GM12878 (cell line): Measurements from ENCODE around the gene NEXN. TPM values are rescaled to one million over a fixed set of nuclear protein-coding genes. Genes with fewer than 3 reads are reported as not detected.

ENCODE experiments used
- ATAC-seq: fragments of 200-7000 bp; cut with Tn5 transposase; 3 replicates; pipeline ENCODE4 v1.9.1; 2020; ENCODE audit warnings: mild to moderate bottlenecking, moderate library complexity
- BruUV-seq: library from RNA; stranded (reverse); fragments of 400-500 nt; replicated peaks from 2 replicates; lab custom pipeline; 2021; lab: Mats Ljungman, UMichigan
- CTCF ChIA-PET: fragments of 300-600 bp; sonication (Branson Sonifier 250); formaldehyde crosslinking; extraction: SDS; loops from one replicate; lab custom pipeline; 2021; ENCODE audit warnings: inconsistent platforms; lab: Yijun Ruan, JAX
- POLR2A ChIA-PET: fragments of 350-600 bp; formaldehyde crosslinking; extraction: SDS; loops from one replicate; lab custom pipeline; 2021; ENCODE audit warnings: inconsistent platforms; lab: Charles Lee
- RAD21 ChIA-PET: fragments of 300-600 bp; sonication (Branson Sonifier 250); formaldehyde crosslinking; loops from one replicate; lab custom pipeline; 2023; ENCODE audit warnings: antibody characterized with exemption; ENCODE audit not compliant: unreplicated experiment; lab: Charles Lee
- SMC1A ChIA-PET: fragments of 300-600 bp; sonication (Branson Sonifier 250); formaldehyde crosslinking; loops from one replicate; lab custom pipeline; 2023; ENCODE audit not compliant: unreplicated experiment, uncharacterized antibody; lab: Charles Lee
- DNase-seq: peaks from one replicate; pipeline ENCODE4 v3.0.0-alpha.2; 2011; ENCODE audit warnings: low read depth, low spot score
- FAIRE-seq: peaks from 3 replicates; lab custom pipeline; 2011; peaks lifted over from hg19 to GRCh38; lab: Jason Lieb, UNC
- H2AFZ ChIP-seq: 2 replicates; pipeline ENCODE4 v1.6.0; 2011; ENCODE audit warnings: low read depth, low read length, control low read depth; ENCODE audit not compliant: control insufficient read depth
- H3K27ac ChIP-seq: 2 replicates; pipeline ENCODE4 v1.5.1; 2011; ENCODE audit warnings: control low read depth; ENCODE audit not compliant: control insufficient read depth, insufficient read depth
- H3K27me3 ChIP-seq, 2 experiments: replicated peaks in 1 of 2; 2 replicates each; pipeline versions ENCODE4 v1.6.0 to v1.6.1; 2011; ENCODE audit warnings: low read length in 1 of 2; ENCODE audit not compliant: control insufficient read depth in 2 of 2, insufficient read depth in 2 of 2
- H3K36me3 ChIP-seq, 2 experiments: 2 replicates each; pipeline ENCODE4 v1.5.1; 2011; ENCODE audit warnings: low read length in 1 of 2; ENCODE audit not compliant: control insufficient read depth in 2 of 2, insufficient read depth in 2 of 2
- H3K4me1 ChIP-seq: 2 replicates; pipeline ENCODE4 v1.6.1; 2011; ENCODE audit warnings: mild to moderate bottlenecking, low read length, moderate library complexity, mixed read lengths; ENCODE audit not compliant: control insufficient read depth, insufficient read depth
- H3K4me2 ChIP-seq: 2 replicates; pipeline ENCODE4 v1.6.0; 2011; ENCODE audit warnings: control low read depth; ENCODE audit not compliant: control insufficient read depth, insufficient read depth
- H3K4me3 ChIP-seq: fragments of 200-600 bp; sonication (generic); 2 replicates; pipeline ENCODE4 v1.5.1; 2016
- H3K79me2 ChIP-seq: 2 replicates; pipeline ENCODE4 v1.6.0; 2011; ENCODE audit warnings: low read length; ENCODE audit not compliant: control insufficient read depth, insufficient read depth
- H3K9ac ChIP-seq: 2 replicates; pipeline ENCODE4 v1.8.0; 2011; ENCODE audit warnings: low read length, control low read depth, mixed read lengths; ENCODE audit not compliant: control insufficient read depth, insufficient read depth
- H3K9me3 ChIP-seq: replicated peaks from 3 replicates; pipeline ENCODE4 v1.5.1; 2011; ENCODE audit warnings: mild to moderate bottlenecking, low read length; ENCODE audit not compliant: control insufficient read depth, insufficient read depth
- H4K20me1 ChIP-seq: 2 replicates; pipeline ENCODE4 v1.6.0; 2011; ENCODE audit not compliant: control insufficient read depth, insufficient read depth
- CBX3 ChIP-seq: fragments of 200-600 bp; sonication (generic); IDR thresholded peaks from 2 replicates; pipeline ENCODE4 v1.6.1; 2016; ENCODE audit warnings: low read depth, borderline replicate concordance
- CEBPZ ChIP-seq: fragments of 150-350 bp; IDR thresholded peaks from 2 replicates; pipeline ENCODE4 v1.6.1; 2016; ENCODE audit warnings: low read depth, low read length
- EED ChIP-seq: sonication (generic); IDR thresholded peaks from 2 replicates; pipeline ENCODE4 v1.6.1; 2016; ENCODE audit warnings: antibody characterized with exemption, low read depth
- JUND ChIP-seq: IDR thresholded peaks from 2 replicates; pipeline ENCODE4 v1.6.1; 2012; ENCODE audit warnings: low read depth, mild to moderate bottlenecking, low read length, improper control_type of control experiment, moderate library complexity
- NR2C1 ChIP-seq: fragments of 450-650 bp; IDR thresholded peaks from 2 replicates; pipeline ENCODE4 v1.6.1; 2017; ENCODE audit warnings: antibody characterized with exemption, mild to moderate bottlenecking, moderate library complexity
- NR2F1 ChIP-seq: fragments of 450-650 bp; conservative IDR thresholded peaks from 2 replicates; pipeline ENCODE4 v1.6.1; 2017; ENCODE audit warnings: mild to moderate bottlenecking
- POLR2A ChIP-seq: IDR thresholded peaks from 2 replicates; pipeline ENCODE4 v1.6.1; 2011; ENCODE audit warnings: low read depth, mild to moderate bottlenecking, low read length
- POLR2AphosphoS5 ChIP-seq: IDR thresholded peaks from 2 replicates; pipeline ENCODE4 v1.6.1; 2011; ENCODE audit warnings: mild to moderate bottlenecking, low read length, inconsistent platforms
- SMC3 ChIP-seq: IDR thresholded peaks from 2 replicates; pipeline ENCODE4 v1.6.1; 2011; ENCODE audit warnings: low read length, improper control_type of control experiment, borderline replicate concordance
- ZZZ3 ChIP-seq: IDR thresholded peaks from 2 replicates; pipeline ENCODE4 v1.6.1; 2011; ENCODE audit warnings: low read depth; ENCODE audit not compliant: control insufficient read depth, insufficient read length
- WGBS: methylation state at CpG from one replicate; pipeline ENCODE4 v1.1.6; 2016; ENCODE audit warnings: low lambda C conversion rate; ENCODE audit not compliant: insufficient replicate concordance, insufficient coverage; ENCODE audit errors: missing lambda C conversion rate; 5-methylcytosine and 5-hydroxymethylcytosine counted together
- in situ Hi-C: fragments of 300-500 bp; cut with MboI; formaldehyde crosslinking; loops from 9 replicates; pipeline ENCODE4 v1.14.3; 2018; ENCODE audit warnings: mixed read lengths
- intact Hi-C: fragments of 100-400 bp; cut with micrococcal nuclease; formaldehyde crosslinking; loops from one replicate; pipeline ENCODE4 v1.14.2; 2022; ENCODE audit not compliant: unreplicated experiment
- polyA plus RNA-seq, 11 experiments: library from polyadenylated mRNA; depleted of rRNA in 4 of 11; unstranded in 6 of 11; stranded (reverse) in 5 of 11; fragments of >200 nt; fragmentation: Nextera tagmentation in 4 of 11; fragmentation: Illumina TruSeq in 1 of 11; extraction: Ambion mirVana in 4 of 11; extraction: Trizol in 1 of 11; gene quantifications; 1 replicate in 1 of 11; 2 replicates in 10 of 11; pipeline versions ENCODE4 v1.2.1 to v1.2.3, GENCODE V29; 2011 to 2016; ENCODE audit warnings: inconsistent platforms in 2 of 11, missing spikeins in 2 of 11, low read depth in 1 of 11
- total RNA-seq, 4 experiments: library from RNA; depleted of rRNA in 3 of 4; stranded (reverse); fragments of >200 nt in 3 of 4; fragmentation: Illumina TruSeq in 1 of 4; extraction: Trizol in 1 of 4; gene quantifications; 2 replicates each; pipeline versions ENCODE4 v1.2.1 to v1.2.3, GENCODE V29; 2013 to 2021
- TF ChIP-seq, protein P1 (sequence below): fragments of 450-650 bp; IDR thresholded peaks from 2 replicates; pipeline ENCODE4 v1.6.1; 2018; ENCODE audit warnings: borderline replicate concordance, mild to moderate bottlenecking; ENCODE audit not compliant: partially characterized antibody
- TF ChIP-seq, protein P2 (sequence below): fragments of 450-650 bp; formaldehyde crosslinking; IDR thresholded peaks from 2 replicates; pipeline ENCODE4 v1.4.0; 2022; ENCODE audit warnings: mild to moderate bottlenecking, moderate library complexity
- TF ChIP-seq, protein P3 (sequence below): fragments of 450-650 bp; IDR thresholded peaks from 2 replicates; pipeline ENCODE4 v1.6.1; 2017; ENCODE audit warnings: borderline replicate concordance

NEXN gene
- total and polyA plus RNA-seq, 10 of the 15 experiments (the other 5 are each of a cell fraction or from before 2014, with no cell fraction given) = 2.5 to 46.6 (median 15.4) TPM

DNA sequence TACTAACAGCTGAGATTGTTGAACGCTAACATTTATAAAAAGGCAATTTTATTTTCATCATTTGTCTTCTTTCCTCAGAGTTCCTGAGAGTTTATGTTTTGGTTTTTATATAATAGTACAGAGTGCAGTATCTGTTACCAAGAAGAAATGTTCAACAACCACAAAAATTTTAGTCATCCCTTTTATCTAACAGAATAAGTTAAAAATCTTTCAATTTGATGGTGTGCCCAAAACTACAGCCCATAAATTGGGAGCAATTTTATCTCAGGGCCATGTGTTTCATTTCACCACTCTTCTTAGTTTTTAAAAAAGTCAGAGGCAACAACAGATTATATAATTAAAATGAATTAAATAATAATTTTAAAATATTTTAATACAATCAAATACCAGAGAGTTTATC, 37.1 kb downstream of the NEXN start:
- no peaks in the 10 kb centered on the region for H3K9me3 ChIP-seq
- ChIA-PET SMC1A (interaction anchor here (1.2 to 1.3 kb wide), 2 partner anchors 18 to 165 kb away, joined by 3 read pairs; no protein-coding TSS in a partner anchor), RAD21 (interaction anchor here (1.7 kb wide), 1 partner anchor 39 kb away, joined by 3 read pairs; no protein-coding TSS in a partner anchor), CTCF (interaction anchor here (0.6 to 2.0 kb wide), 2 partner anchors 41 to 189 kb away, joined by 3 to 6 read pairs; no protein-coding TSS in a partner anchor), POLR2A (no interaction called here)
- H3K79me2 ChIP-seq = peaks cover 3% of the 10 kb centered on the region
- no peaks in the 10 kb centered on the region for H3K27me3 ChIP-seq
- intact Hi-C loops = no loop called here
- H4K20me1 ChIP-seq = no peaks in the 10 kb centered on the region
- FAIRE-seq (no peak), DNase-seq (no peak), ATAC-seq (no peak)
- H3K27ac ChIP-seq = no peak overlapping the region
- no peak overlapping the region for H3K9ac ChIP-seq
- H3K4me3 ChIP-seq = no peak overlapping the region
- in situ Hi-C loops = no loop called here
- no TSS peak for BruUV-seq
- 92% methylated on average over 1 of the region's 1 CpG for WGBS
- no peaks in the 10 kb centered on the region for H3K36me3 ChIP-seq
- no peak overlapping the region for H2AFZ ChIP-seq
- H3K4me2 ChIP-seq = no peak overlapping the region
- H3K4me1 ChIP-seq = peaks cover 4% of the 10 kb centered on the region; the same call in 1 of the 2 replicates
- TF ChIP-seq, protein P1, sequence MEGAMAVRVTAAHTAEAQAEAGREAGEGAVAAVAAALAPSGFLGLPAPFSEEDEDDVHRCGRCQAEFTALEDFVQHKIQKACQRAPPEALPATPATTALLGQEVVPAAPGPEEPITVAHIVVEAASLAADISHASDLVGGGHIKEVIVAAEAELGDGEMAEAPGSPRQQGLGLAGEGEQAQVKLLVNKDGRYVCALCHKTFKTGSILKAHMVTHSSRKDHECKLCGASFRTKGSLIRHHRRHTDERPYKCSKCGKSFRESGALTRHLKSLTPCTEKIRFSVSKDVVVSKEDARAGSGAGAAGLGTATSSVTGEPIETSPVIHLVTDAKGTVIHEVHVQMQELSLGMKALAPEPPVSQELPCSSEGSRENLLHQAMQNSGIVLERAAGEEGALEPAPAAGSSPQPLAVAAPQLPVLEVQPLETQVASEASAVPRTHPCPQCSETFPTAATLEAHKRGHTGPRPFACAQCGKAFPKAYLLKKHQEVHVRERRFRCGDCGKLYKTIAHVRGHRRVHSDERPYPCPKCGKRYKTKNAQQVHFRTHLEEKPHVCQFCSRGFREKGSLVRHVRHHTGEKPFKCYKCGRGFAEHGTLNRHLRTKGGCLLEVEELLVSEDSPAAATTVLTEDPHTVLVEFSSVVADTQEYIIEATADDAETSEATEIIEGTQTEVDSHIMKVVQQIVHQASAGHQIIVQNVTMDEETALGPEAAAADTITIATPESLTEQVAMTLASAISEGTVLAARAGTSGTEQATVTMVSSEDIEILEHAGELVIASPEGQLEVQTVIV = no peak
- TF ChIP-seq, protein P2, sequence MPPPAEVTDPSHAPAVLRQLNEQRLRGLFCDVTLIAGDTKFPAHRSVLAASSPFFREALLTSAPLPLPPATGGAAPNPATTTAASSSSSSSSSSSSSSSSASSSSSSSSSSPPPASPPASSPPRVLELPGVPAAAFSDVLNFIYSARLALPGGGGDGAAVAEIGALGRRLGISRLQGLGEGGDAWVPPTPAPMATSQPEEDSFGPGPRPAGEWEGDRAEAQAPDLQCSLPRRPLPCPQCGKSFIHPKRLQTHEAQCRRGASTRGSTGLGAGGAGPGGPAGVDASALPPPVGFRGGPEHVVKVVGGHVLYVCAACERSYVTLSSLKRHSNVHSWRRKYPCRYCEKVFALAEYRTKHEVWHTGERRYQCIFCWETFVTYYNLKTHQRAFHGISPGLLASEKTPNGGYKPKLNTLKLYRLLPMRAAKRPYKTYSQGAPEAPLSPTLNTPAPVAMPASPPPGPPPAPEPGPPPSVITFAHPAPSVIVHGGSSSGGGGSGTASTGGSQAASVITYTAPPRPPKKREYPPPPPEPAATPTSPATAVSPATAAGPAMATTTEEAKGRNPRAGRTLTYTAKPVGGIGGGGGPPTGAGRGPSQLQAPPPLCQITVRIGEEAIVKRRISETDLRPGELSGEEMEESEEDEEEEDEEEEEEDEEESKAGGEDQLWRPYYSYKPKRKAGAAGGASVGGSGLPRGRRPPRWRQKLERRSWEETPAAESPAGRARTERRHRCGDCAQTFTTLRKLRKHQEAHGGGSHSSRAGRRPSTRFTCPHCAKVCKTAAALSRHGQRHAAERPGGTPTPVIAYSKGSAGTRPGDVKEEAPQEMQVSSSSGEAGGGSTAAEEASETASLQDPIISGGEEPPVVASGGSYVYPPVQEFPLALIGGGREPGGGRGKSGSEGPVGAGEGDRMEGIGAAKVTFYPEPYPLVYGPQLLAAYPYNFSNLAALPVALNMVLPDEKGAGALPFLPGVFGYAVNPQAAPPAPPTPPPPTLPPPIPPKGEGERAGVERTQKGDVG (CRISPR knock-in tag) = no peak
- TF ChIP-seq CBX3 (no peak), JUND (no peak), NR2C1 (no peak), ZZZ3 (no peak), NR2F1 (no peak), EED (no peak), CEBPZ (no peak), POLR2AphosphoS5 (no peak), POLR2A (no peak), SMC3 (no peak)
- TF ChIP-seq, protein P3, sequence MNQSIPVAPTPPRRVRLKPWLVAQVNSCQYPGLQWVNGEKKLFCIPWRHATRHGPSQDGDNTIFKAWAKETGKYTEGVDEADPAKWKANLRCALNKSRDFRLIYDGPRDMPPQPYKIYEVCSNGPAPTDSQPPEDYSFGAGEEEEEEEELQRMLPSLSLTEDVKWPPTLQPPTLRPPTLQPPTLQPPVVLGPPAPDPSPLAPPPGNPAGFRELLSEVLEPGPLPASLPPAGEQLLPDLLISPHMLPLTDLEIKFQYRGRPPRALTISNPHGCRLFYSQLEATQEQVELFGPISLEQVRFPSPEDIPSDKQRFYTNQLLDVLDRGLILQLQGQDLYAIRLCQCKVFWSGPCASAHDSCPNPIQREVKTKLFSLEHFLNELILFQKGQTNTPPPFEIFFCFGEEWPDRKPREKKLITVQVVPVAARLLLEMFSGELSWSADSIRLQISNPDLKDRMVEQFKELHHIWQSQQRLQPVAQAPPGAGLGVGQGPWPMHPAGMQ = no peak
